ENCODE results near the gene LRRC46.

Gene LRRC46

GRCh38 chr17:47875011-47875985, 43.8 kb downstream of the LRRC46 start:
- no peak overlapping the region for H3K9ac ChIP-seq
- peaks cover 93% of the 10 kb centered on the region for H3K27me3 ChIP-seq (ENCODE audit: insufficient read depth, low read depth)
- no peaks in the 10 kb centered on the region for H3K79me2 ChIP-seq (ENCODE audit: insufficient read depth, low read depth)
- no peaks in the 10 kb centered on the region for H3K36me3 ChIP-seq (ENCODE audit: insufficient read depth)
- H2AFZ ChIP-seq (ENCODE audit: low read depth), result no peak overlapping the region
- H3K4me1 ChIP-seq (ENCODE audit: low read depth, poor library complexity, severe bottlenecking), result no peaks in the 10 kb centered on the region
- no peaks in the 10 kb centered on the region for H4K20me1 ChIP-seq (ENCODE audit: insufficient read depth)
- no peak overlapping the region for H3K27ac ChIP-seq
- TF ChIP-seq, protein P1, sequence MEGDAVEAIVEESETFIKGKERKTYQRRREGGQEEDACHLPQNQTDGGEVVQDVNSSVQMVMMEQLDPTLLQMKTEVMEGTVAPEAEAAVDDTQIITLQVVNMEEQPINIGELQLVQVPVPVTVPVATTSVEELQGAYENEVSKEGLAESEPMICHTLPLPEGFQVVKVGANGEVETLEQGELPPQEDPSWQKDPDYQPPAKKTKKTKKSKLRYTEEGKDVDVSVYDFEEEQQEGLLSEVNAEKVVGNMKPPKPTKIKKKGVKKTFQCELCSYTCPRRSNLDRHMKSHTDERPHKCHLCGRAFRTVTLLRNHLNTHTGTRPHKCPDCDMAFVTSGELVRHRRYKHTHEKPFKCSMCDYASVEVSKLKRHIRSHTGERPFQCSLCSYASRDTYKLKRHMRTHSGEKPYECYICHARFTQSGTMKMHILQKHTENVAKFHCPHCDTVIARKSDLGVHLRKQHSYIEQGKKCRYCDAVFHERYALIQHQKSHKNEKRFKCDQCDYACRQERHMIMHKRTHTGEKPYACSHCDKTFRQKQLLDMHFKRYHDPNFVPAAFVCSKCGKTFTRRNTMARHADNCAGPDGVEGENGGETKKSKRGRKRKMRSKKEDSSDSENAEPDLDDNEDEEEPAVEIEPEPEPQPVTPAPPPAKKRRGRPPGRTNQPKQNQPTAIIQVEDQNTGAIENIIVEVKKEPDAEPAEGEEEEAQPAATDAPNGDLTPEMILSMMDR (conservative IDR thresholded peaks at IDR 0.05; ENCODE audit: low read depth, low read length), result no peak
- no peak overlapping the region for H3K4me3 ChIP-seq (IDR thresholded peaks at IDR 0.05; ENCODE audit: insufficient read depth, low read depth, low read length)
- H3K4me2 ChIP-seq, result no peak overlapping the region

DNA sequence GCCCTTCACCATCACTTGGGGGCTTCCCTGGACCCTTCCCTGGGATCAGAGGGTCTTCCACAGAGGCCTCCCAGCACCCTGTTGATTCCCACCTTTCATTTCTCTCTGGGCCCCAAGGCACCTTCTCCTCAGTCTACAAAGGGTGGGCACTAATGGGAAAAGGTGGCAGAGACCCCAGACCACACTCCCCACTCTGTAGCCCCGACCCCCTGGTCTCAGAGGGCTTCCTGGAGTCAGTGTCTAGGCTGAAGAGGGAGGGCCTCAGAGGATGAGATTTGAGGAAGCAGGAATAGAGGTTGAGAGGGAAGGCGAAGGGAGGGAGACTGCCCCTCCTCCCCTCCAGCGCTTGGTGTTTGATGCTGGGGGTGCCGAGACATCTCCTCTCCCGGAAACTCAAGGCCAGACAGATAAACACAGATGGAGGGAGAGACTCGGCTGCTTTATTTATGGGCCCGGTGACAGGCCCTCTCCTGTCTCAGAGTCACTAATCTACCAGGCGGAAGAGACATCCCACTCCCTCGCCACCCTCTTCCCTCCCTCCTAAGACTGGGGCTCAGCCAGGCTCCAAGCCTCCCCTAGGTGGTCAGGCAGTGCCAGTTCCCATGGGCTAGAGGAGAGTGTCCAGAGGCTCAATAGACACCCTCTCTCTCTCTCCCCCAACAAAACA, 46.0 kb downstream of the LRRC46 start:
- H4K20me1 ChIP-seq (ENCODE audit: insufficient read depth), result no peaks in the 10 kb centered on the region
- no peak overlapping the region for H3K4me3 ChIP-seq (IDR thresholded peaks at IDR 0.05; ENCODE audit: insufficient read depth, low read depth, low read length)
- no peak overlapping the region for H3K4me2 ChIP-seq
- no peaks in the 10 kb centered on the region for H3K4me1 ChIP-seq (ENCODE audit: low read depth, poor library complexity, severe bottlenecking)
- H3K27ac ChIP-seq, result no peak overlapping the region
- TF ChIP-seq, protein P1 (conservative IDR thresholded peaks at IDR 0.05; ENCODE audit: low read depth, low read length), result no peak
- H3K27me3 ChIP-seq (ENCODE audit: insufficient read depth, low read depth), result peaks cover 87% of the 10 kb centered on the region
- H2AFZ ChIP-seq (ENCODE audit: low read depth), result no peak overlapping the region
- no peaks in the 10 kb centered on the region for H3K36me3 ChIP-seq (ENCODE audit: insufficient read depth)
- H3K9ac ChIP-seq, result no peak overlapping the region
- H3K79me2 ChIP-seq (ENCODE audit: insufficient read depth, low read depth), result no peaks in the 10 kb centered on the region

DNA sequence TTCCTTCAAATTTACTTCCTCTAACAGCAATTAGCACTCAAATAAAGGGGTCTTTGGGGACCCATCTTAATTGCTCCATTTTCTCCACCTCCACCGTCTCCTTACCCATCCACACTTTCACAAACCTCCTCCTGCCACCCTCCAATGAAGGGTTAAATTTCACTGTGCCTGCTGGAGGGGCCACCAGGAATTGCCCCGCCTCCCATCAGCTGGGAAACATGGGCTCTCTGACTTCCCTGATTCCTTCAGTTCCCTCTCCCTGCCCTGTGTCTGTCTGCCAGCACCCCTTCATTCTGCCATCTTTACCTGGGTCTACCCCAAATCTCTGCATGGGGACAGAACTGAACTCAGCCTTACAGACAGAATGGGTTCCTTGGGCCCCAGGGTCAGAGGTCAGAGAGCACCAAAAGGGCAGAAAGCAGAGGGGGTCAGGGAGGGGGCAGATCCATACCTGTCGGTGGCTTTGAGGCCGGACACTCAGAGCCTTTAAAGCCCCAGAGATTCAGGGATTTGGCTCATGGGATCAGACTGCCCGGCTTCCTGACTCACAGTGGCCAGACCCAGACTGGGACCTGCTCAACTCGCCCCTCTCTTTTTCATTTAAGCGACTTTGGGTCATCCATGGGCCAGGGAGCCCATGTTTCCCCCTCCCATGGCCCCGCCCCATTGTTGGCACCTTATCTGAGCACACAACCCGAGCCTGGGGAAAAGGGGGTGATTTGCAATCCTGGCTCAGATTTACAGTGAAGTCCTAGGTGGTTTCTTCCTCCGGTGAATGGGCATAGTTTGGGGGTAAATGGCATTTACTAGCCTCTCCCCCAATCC, 46.9 kb downstream of the LRRC46 start:
- Histone ChIP-seq H3K9ac (no peak overlapping the region), H3K27me3 (ENCODE audit: insufficient read depth, low read depth) (peaks cover 86% of the 10 kb centered on the region), H2AFZ (ENCODE audit: low read depth) (no peak overlapping the region), H3K4me3 (IDR thresholded peaks at IDR 0.05; ENCODE audit: insufficient read depth, low read depth, low read length) (no peak overlapping the region), H3K4me1 (ENCODE audit: low read depth, poor library complexity, severe bottlenecking) (no peaks in the 10 kb centered on the region), H3K36me3 (ENCODE audit: insufficient read depth) (no peaks in the 10 kb centered on the region), H3K27ac (no peak overlapping the region), H3K4me2 (no peak overlapping the region), H3K79me2 (ENCODE audit: insufficient read depth, low read depth) (no peaks in the 10 kb centered on the region), H4K20me1 (ENCODE audit: insufficient read depth) (no peaks in the 10 kb centered on the region)
- TF ChIP-seq, protein P1 (conservative IDR thresholded peaks at IDR 0.05; ENCODE audit: low read depth, low read length), result no peak

- H3K4me2 ChIP-seq, result no peak overlapping the region
- no peaks in the 10 kb centered on the region for H3K79me2 ChIP-seq (ENCODE audit: insufficient read depth, low read depth)
- H3K9ac ChIP-seq, result no peak overlapping the region
- no peak overlapping the region for H2AFZ ChIP-seq (ENCODE audit: low read depth)
- no peaks in the 10 kb centered on the region for H4K20me1 ChIP-seq (ENCODE audit: insufficient read depth)
- no peak overlapping the region for H3K4me3 ChIP-seq (IDR thresholded peaks at IDR 0.05; ENCODE audit: insufficient read depth, low read depth, low read length)
- no peaks in the 10 kb centered on the region for H3K36me3 ChIP-seq (ENCODE audit: insufficient read depth)
- peaks cover 85% of the 10 kb centered on the region for H3K27me3 ChIP-seq (ENCODE audit: insufficient read depth, low read depth)
- H3K4me1 ChIP-seq (ENCODE audit: low read depth, poor library complexity, severe bottlenecking), result no peaks in the 10 kb centered on the region
- H3K27ac ChIP-seq, result no peak overlapping the region
- TF ChIP-seq, protein P1 (conservative IDR thresholded peaks at IDR 0.05; ENCODE audit: low read depth, low read length), result no peak
Observed at GRCh38 chr17:47879028-47879585, 47.6 kb downstream of the LRRC46 start.
